Gastroesophageal sphincter (tissue), 3 donors: ENCODE data around the gene TEX38.

Experiments used
- POLR2AphosphoS5 ChIP-seq: sonication (generic); formaldehyde crosslinking; IDR thresholded peaks from one replicate; pipeline ENCODE4 v1.6.1; 2017; ENCODE audit warnings: antibody characterized with exemption
- TF ChIP-seq, protein P1 (sequence below), 4 experiments: fragments of 200-600 bp in 2 of 4; fragments of 450-650 bp in 2 of 4; sonication (generic) in 1 of 4; IDR thresholded peaks; one replicate each; pipeline ENCODE4 v1.5.1; 2017 to 2019; ENCODE audit warnings: antibody characterized with exemption in 4 of 4, mild to moderate bottlenecking in 2 of 4, moderate library complexity in 2 of 4

DNA sequence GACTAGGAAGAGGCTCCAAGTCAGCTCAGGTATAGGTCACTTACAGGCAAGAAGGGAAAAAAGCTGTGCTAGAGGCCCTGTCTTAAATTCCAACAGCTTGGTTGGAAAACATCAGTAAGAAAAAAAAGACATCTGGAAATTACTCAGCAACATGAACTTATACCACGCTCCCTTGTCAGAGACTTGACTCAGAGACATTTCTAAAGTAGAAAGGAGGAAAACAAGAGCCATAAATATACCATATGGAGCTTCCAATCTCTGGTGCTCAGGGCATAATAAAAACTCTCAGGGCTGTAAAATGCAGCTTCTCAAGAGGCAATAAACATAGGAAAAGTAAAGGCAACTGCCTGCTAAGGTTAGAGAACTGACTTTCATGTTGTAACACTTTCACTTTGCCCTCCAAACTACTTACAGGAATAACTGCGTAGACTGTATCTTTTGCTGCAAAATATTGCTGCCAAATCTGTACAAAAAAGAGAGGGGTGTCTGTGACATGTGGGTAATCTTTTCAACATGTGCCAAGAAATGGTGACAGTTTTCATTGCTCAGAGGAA lies 18.2 kb upstream of the TEX38 start:
- TF ChIP-seq, protein P1, sequence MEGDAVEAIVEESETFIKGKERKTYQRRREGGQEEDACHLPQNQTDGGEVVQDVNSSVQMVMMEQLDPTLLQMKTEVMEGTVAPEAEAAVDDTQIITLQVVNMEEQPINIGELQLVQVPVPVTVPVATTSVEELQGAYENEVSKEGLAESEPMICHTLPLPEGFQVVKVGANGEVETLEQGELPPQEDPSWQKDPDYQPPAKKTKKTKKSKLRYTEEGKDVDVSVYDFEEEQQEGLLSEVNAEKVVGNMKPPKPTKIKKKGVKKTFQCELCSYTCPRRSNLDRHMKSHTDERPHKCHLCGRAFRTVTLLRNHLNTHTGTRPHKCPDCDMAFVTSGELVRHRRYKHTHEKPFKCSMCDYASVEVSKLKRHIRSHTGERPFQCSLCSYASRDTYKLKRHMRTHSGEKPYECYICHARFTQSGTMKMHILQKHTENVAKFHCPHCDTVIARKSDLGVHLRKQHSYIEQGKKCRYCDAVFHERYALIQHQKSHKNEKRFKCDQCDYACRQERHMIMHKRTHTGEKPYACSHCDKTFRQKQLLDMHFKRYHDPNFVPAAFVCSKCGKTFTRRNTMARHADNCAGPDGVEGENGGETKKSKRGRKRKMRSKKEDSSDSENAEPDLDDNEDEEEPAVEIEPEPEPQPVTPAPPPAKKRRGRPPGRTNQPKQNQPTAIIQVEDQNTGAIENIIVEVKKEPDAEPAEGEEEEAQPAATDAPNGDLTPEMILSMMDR (IDR thresholded peaks at IDR 0.05): no peak
- no peak for TF ChIP-seq POLR2AphosphoS5
